ENCODE measurements around the gene PTGR3.

DNA sequence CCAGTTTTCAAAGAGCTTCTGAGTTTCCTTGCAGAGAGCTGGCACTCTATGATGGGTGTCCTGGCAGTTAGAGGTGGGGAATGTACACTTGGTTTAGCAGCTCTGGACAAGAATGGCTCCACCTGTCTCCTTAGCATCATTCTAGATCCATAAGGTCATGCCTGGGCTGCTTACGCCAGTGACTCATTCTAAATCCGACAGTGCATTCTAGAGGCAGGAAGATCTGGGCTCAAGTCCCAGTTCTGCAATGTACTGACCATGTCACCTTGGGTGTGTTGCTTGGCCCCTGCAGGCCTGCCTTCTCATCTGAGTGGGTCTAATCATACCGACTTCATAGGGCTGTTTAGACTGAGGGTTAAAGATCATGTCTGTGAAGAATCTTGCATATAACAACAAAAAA is 46.5 kb downstream of the PTGR3 start:
- TF ChIP-seq POLR2A (IDR thresholded peaks at IDR 0.05) = no peak
- TF ChIP-seq, protein P1, sequence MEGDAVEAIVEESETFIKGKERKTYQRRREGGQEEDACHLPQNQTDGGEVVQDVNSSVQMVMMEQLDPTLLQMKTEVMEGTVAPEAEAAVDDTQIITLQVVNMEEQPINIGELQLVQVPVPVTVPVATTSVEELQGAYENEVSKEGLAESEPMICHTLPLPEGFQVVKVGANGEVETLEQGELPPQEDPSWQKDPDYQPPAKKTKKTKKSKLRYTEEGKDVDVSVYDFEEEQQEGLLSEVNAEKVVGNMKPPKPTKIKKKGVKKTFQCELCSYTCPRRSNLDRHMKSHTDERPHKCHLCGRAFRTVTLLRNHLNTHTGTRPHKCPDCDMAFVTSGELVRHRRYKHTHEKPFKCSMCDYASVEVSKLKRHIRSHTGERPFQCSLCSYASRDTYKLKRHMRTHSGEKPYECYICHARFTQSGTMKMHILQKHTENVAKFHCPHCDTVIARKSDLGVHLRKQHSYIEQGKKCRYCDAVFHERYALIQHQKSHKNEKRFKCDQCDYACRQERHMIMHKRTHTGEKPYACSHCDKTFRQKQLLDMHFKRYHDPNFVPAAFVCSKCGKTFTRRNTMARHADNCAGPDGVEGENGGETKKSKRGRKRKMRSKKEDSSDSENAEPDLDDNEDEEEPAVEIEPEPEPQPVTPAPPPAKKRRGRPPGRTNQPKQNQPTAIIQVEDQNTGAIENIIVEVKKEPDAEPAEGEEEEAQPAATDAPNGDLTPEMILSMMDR (IDR thresholded peaks at IDR 0.05) = peak in 1 of 4 experiments; percentile 11
- TF ChIP-seq POLR2AphosphoS5 (IDR thresholded peaks at IDR 0.05) = peak; percentile 21

Data from gastroesophageal sphincter (tissue), 3 donors.